GM23248 (cell line): ENCODE measurements around the gene EPHA3. TPM values are rescaled to one million over a fixed set of nuclear protein-coding genes. Genes with fewer than 3 reads are reported as not detected.
A peak's percentile ranks its signal among the peaks of the same experiment; 100 is the strongest.

Source experiments
- DNase-seq: peaks from one replicate; pipeline ENCODE4 v3.0.0-alpha.2; 2015
- H2AFZ ChIP-seq: fragments of 200-600 bp; sonication (generic); 2 replicates; pipeline ENCODE4 v1.6.1; 2016; ENCODE audit warnings: antibody characterized with exemption
- H3F3A ChIP-seq: fragments of 200-600 bp; sonication (generic); 2 replicates; pipeline ENCODE4 v1.6.1; 2016; ENCODE audit warnings: mild to moderate bottlenecking, antibody characterized with exemption, mixed run types; ENCODE audit not compliant: insufficient read depth
- H3K27ac ChIP-seq: fragments of 200-600 bp; sonication (generic); 2 replicates; pipeline ENCODE4 v1.5.1; 2016; ENCODE audit warnings: mild to moderate bottlenecking
- H3K27me3 ChIP-seq: fragments of 200-600 bp; sonication (generic); replicated peaks from 2 replicates; pipeline ENCODE4 v1.6.1; 2016; ENCODE audit warnings: mild to moderate bottlenecking; ENCODE audit not compliant: insufficient read depth
- H3K36me3 ChIP-seq: fragments of 200-600 bp; sonication (generic); 2 replicates; pipeline ENCODE4 v1.6.1; 2016; ENCODE audit warnings: low read depth, mild to moderate bottlenecking
- H3K4me1 ChIP-seq: fragments of 200-600 bp; sonication (generic); 2 replicates; pipeline ENCODE4 v1.6.1; 2016; ENCODE audit warnings: mild to moderate bottlenecking; ENCODE audit not compliant: insufficient read depth
- H3K4me2 ChIP-seq: fragments of 200-600 bp; sonication (generic); one replicate; pipeline ENCODE4 v1.6.1; 2016; ENCODE audit warnings: mild to moderate bottlenecking; ENCODE audit not compliant: unreplicated experiment
- H3K4me3 ChIP-seq: fragments of 200-600 bp; sonication (generic); 2 replicates; pipeline ENCODE4 v1.5.1; 2016; ENCODE audit warnings: mild to moderate bottlenecking
- H3K79me2 ChIP-seq: fragments of 200-600 bp; sonication (generic); 2 replicates; pipeline ENCODE4 v1.6.1; 2016; ENCODE audit warnings: mild to moderate bottlenecking; ENCODE audit not compliant: insufficient read depth
- H3K9ac ChIP-seq: fragments of 200-600 bp; sonication (generic); 2 replicates; pipeline ENCODE4 v1.6.1; 2016; ENCODE audit warnings: mild to moderate bottlenecking
- H3K9me2 ChIP-seq: fragments of 200-600 bp; sonication (generic); 2 replicates; pipeline ENCODE4 v1.6.1; 2016; ENCODE audit warnings: mixed run types, mild to moderate bottlenecking, moderate library complexity; ENCODE audit not compliant: insufficient read depth
- H3K9me3 ChIP-seq: fragments of 200-600 bp; sonication (generic); one replicate; pipeline ENCODE4 v1.6.1; 2017; ENCODE audit warnings: low read depth
- H4K20me1 ChIP-seq: fragments of 200-600 bp; sonication (generic); 2 replicates; pipeline ENCODE4 v1.6.0; 2016; ENCODE audit not compliant: insufficient read depth
- EZH2 ChIP-seq: fragments of 200-600 bp; sonication (generic); IDR thresholded peaks from 2 replicates; pipeline ENCODE4 v1.6.1; 2018; ENCODE audit warnings: antibody characterized with exemption, mild to moderate bottlenecking; ENCODE audit not compliant: insufficient read depth, poor library complexity, severe bottlenecking
- EZH2phosphoT487 ChIP-seq: fragments of 200-600 bp; sonication (generic); IDR thresholded peaks from 2 replicates; pipeline ENCODE4 v1.6.1; 2018; ENCODE audit warnings: antibody characterized with exemption, moderate library complexity, mild to moderate bottlenecking, low read depth; ENCODE audit not compliant: insufficient read depth
- WGBS, 2 experiments: methylation state at CpG; one replicate each; pipeline ENCODE4 v1.1.6; 2015 to 2017; ENCODE audit warnings: low lambda C conversion rate in 2 of 2, low coverage in 1 of 2; ENCODE audit errors: missing lambda C conversion rate in 2 of 2; 5-methylcytosine and 5-hydroxymethylcytosine counted together
- in situ Hi-C: fragments of 300-500 bp; cut with MboI; formaldehyde crosslinking; loops from 2 replicates; pipeline ENCODE4 v1.15.0; 2020
- polyA plus RNA-seq: library from polyadenylated mRNA; unstranded; fragments of >200 nt; fragmentation: Nextera tagmentation; extraction: Ambion mirVana; gene quantifications from 2 replicates; pipeline ENCODE4 v1.2.1, GENCODE V29; 2016
- total RNA-seq: library from RNA; depleted of rRNA; stranded (reverse); fragments of >200 nt; shearing (Covaris generic); gene quantifications from 2 replicates; pipeline ENCODE4 v1.2.3, GENCODE V29; 2014

The EPHA3 gene
- total and polyA plus RNA-seq, 2 experiments from 2014 or later, result under 0.01 to 0.05 TPM

DNA sequence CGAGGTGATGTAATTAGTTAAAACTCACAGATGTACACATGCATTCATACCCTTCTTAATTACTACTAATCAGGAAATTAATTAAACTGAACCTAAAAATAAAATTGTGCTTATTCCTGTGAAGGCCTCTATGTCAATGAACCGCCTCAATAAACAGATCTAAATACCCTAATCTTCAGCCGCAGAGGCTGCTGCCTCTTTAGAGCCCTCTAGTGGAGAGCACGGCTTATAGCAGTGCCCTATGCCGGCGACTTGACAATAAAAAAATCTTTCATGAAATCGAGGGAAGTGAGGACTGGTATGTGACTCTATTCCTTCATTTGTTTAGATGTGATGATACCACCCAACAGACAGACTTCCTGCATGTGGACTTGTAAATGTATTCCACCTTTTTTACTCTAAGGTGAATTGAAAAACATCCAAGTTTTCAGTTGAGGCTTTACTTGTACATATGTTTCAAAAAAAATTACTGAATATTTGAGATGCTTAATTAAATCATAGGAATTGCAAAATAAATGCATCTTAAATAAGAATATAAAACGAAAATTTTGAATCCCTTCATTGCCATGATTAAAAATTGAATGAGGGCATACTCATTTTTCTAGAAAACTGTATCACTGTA, 8.3 kb upstream of the EPHA3 start:
- 13 to 14% methylated on average over 8 of the region's 8 CpGs for WGBS, 2 experiments
- H3K27ac ChIP-seq, result no peak overlapping the region

DNA sequence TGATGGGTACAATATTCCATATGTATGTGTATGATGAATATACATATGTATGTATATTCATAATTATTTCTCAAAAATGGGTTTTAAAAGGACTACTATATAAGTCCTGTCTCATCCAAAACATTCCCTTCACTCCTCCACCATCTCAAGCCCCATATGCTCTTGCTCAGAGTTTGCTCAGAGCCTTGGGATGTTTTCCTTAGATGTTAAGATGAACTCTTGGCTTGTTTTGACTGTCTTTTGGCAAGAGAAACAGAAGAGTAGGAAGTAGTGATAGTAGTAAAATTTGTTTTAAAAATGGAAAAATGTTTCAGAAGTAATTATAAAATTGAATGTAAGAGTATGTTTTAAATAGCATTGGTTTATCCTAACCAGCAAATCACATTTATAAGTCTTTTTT, 6.2 kb upstream of the EPHA3 start:
- Histone ChIP-seq H3K79me2 (no peaks in the 10 kb centered on the region), H4K20me1 (no peaks in the 10 kb centered on the region), H3K9me3 (no peaks in the 10 kb centered on the region), H3K27me3 (peaks cover 11% of the 10 kb centered on the region), H3K4me3 (no peak overlapping the region), H3K9me2 (no peaks in the 10 kb centered on the region), H3K27ac (no peak overlapping the region), H3K4me1 (peaks cover 2% of the 10 kb centered on the region; the same call in 1 of the 2 replicates), H2AFZ (no peak overlapping the region), H3F3A (no peaks in the 10 kb centered on the region), H3K4me2 (no peak overlapping the region), H3K36me3 (no peaks in the 10 kb centered on the region), H3K9ac (no peak overlapping the region)
- no peak for DNase-seq
- no peak for TF ChIP-seq EZH2
- no peak for TF ChIP-seq EZH2phosphoT487
- in situ Hi-C loops, result loop anchor here (10.0 kb wide), 1 partner anchor 876 kb away; no protein-coding TSS in a partner anchor

More for the DNA sequence above, 8.3 kb upstream of the EPHA3 start:
- Histone ChIP-seq H3K4me3 (no peak overlapping the region), H3K27me3 (peaks cover 4% of the 10 kb centered on the region; the same call in 1 of the 2 replicates), H3K9me3 (no peaks in the 10 kb centered on the region), H3K4me1 (peaks cover 2% of the 10 kb centered on the region; the same call in 1 of the 2 replicates), H3K79me2 (no peaks in the 10 kb centered on the region), H3K4me2 (no peak overlapping the region), H2AFZ (no peak overlapping the region), H4K20me1 (no peaks in the 10 kb centered on the region), H3K9ac (no peak overlapping the region), H3F3A (no peaks in the 10 kb centered on the region), H3K36me3 (no peaks in the 10 kb centered on the region), H3K9me2 (no peaks in the 10 kb centered on the region)
- no peak for TF ChIP-seq EZH2
- no peak for TF ChIP-seq EZH2phosphoT487
- DNase-seq, result peak; percentile 80
- in situ Hi-C loops, result no loop called here

DNA sequence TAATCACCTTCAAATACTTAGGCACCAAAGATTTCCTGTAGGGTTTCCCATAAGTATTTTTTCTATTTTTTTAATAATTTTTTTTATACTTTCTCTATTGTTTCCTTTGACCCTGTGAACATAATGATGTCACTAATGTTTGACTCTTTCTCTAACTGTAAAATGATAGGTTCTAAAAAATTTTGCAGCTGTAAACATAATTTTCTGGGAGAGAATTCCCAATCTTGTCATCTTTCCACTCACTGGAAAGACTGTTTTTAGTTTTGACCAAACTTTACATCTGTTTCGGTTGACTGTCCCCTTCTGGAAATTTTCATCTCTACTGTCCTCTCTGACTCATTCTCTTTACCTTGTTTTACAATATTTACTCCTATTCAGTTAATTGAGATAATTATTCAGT, 5.5 kb upstream of the EPHA3 start:
- no peaks in the 10 kb centered on the region for H3K9me2 ChIP-seq
- H3F3A ChIP-seq, result no peaks in the 10 kb centered on the region
- H2AFZ ChIP-seq, result no peak overlapping the region
- DNase-seq, result no peak
- peaks cover 2% of the 10 kb centered on the region; the same call in 1 of the 2 replicates for H3K4me1 ChIP-seq
- no peak overlapping the region for H3K9ac ChIP-seq
- TF ChIP-seq EZH2 (no peak), EZH2phosphoT487 (no peak)
- no peaks in the 10 kb centered on the region for H4K20me1 ChIP-seq
- WGBS, 2 experiments, result 92 to 96% methylated on average over 1 of the region's 1 CpG
- in situ Hi-C loops, result loop anchor here (10.0 kb wide), 1 partner anchor 877 kb away; no protein-coding TSS in a partner anchor
- peaks cover 17% of the 10 kb centered on the region for H3K27me3 ChIP-seq
- H3K9me3 ChIP-seq, result no peaks in the 10 kb centered on the region
- no peaks in the 10 kb centered on the region for H3K36me3 ChIP-seq
- H3K27ac ChIP-seq, result no peak overlapping the region
- no peak overlapping the region for H3K4me3 ChIP-seq
- no peaks in the 10 kb centered on the region for H3K79me2 ChIP-seq
- no peak overlapping the region for H3K4me2 ChIP-seq

DNA sequence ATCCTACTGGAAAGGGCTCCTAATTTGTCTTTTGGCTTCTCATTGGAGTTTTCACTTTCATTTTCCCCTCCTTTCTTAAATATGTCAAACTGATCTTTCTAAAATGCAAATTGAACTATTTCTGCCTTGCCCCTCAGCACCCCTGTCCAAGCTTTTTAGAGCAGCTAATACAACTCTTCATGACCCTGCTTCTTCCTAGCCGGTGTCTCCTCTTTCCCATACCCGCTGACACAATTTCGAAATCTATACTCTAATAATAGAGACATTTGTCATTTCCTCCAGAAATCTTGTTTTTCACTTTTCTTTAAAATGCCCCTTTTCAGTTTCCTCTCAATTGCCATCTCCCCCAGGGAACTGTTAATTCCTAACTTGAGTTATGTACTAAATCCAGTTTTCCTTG, 2.9 kb upstream of the EPHA3 start:
- in situ Hi-C loops, result loop anchor here (10.0 kb wide), 1 partner anchor 880 kb away; no protein-coding TSS in a partner anchor
- WGBS, 2 experiments, result 70 to 84% methylated on average over 3 of the region's 3 CpGs
- no peak for DNase-seq
- no peaks in the 10 kb centered on the region for H3K79me2 ChIP-seq
- H3K9me2 ChIP-seq, result no peaks in the 10 kb centered on the region
- H4K20me1 ChIP-seq, result no peaks in the 10 kb centered on the region
- no peaks in the 10 kb centered on the region for H3K4me1 ChIP-seq
- H3K4me2 ChIP-seq, result no peak overlapping the region
- H3K4me3 ChIP-seq, result no peak overlapping the region
- no peaks in the 10 kb centered on the region for H3K9me3 ChIP-seq
- no peak overlapping the region for H2AFZ ChIP-seq
- H3K27me3 ChIP-seq, result peaks cover 36% of the 10 kb centered on the region
- no peak for TF ChIP-seq EZH2phosphoT487
- no peak for TF ChIP-seq EZH2
- no peaks in the 10 kb centered on the region for H3F3A ChIP-seq
- H3K36me3 ChIP-seq, result no peaks in the 10 kb centered on the region
- no peak overlapping the region for H3K9ac ChIP-seq
- no peak overlapping the region for H3K27ac ChIP-seq
